CD4-positive, alpha-beta T cell (primary cell): Measurements from ENCODE around the gene LLGL2. TPM values are rescaled to one million over a fixed set of nuclear protein-coding genes. Genes with fewer than 3 reads are reported as not detected.
"Not testable (repeated sequence)": the region's sequence is repeated elsewhere in the genome, so short reads cannot be mapped to it uniquely, and the experiment has no call there.

Source experiments
- ATAC-seq: fragments of 200-7000 bp; cut with Tn5 transposase; one replicate; pipeline ENCODE4 v1.10.0; 2022; ENCODE audit warnings: mild to moderate bottlenecking; ENCODE audit not compliant: poor library complexity
- CTCF ChIA-PET: fragments of 350-600 bp; sonication (Branson Sonifier 250); formaldehyde crosslinking; loops from one replicate; lab custom pipeline; 2021; ENCODE audit warnings: antibody characterized with exemption, inconsistent platforms; lab: Charles Lee
- POLR2A ChIA-PET: fragments of 350-600 bp; sonication (Branson Sonifier 250); formaldehyde crosslinking; loops from one replicate; lab custom pipeline; 2021; ENCODE audit warnings: antibody characterized with exemption, inconsistent platforms; lab: Charles Lee
- DNase-seq, 14 experiments: peaks; one replicate each; pipeline ENCODE4 v3.0.0-alpha.2; 2013 to 2020; ENCODE audit warnings: mixed read lengths in 2 of 14
- H3K27ac ChIP-seq, 2 donors: one replicate each; pipeline versions ENCODE4 v1.5.1 to v1.7.0; 2013; ENCODE audit warnings: low read length in 2 of 2, low read depth in 1 of 2, mild to moderate bottlenecking in 1 of 2
- H3K27me3 ChIP-seq, 2 experiments: 1 replicate in 1 of 2; 2 replicates in 1 of 2; pipeline versions ENCODE4 v1.6.1 to v1.7.0; 2013; ENCODE audit warnings: low read length in 2 of 2, control low read depth in 1 of 2, mild to moderate bottlenecking in 1 of 2, moderate library complexity in 1 of 2; ENCODE audit not compliant: insufficient read depth in 2 of 2, control insufficient read depth in 1 of 2
- H3K36me3 ChIP-seq: one replicate; pipeline ENCODE4 v1.6.1; 2013; ENCODE audit warnings: low read length, control low read depth; ENCODE audit not compliant: insufficient read depth
- H3K4me1 ChIP-seq: one replicate; pipeline ENCODE4 v1.6.1; 2013; ENCODE audit warnings: low read length, control low read depth; ENCODE audit not compliant: insufficient read depth
- H3K4me3 ChIP-seq: one replicate; pipeline ENCODE4 v1.5.1; 2013; ENCODE audit warnings: mild to moderate bottlenecking, low read length, moderate library complexity
- H3K9me3 ChIP-seq, 2 experiments: 1 replicate in 1 of 2; 2 replicates in 1 of 2; pipeline versions ENCODE4 v1.6.1 to v1.7.0; 2013; ENCODE audit warnings: low read length in 2 of 2, mild to moderate bottlenecking in 2 of 2, control low read depth in 1 of 2, moderate library complexity in 1 of 2; ENCODE audit not compliant: control insufficient read depth in 1 of 2, insufficient read depth in 1 of 2
- H3K27ac Mint-ChIP-seq: one replicate; pipeline ENCODE4 v1.8.0; 2020; ENCODE audit warnings: mixed read lengths
- H3K27me3 Mint-ChIP-seq: one replicate; pipeline ENCODE4 v1.8.0; 2021; ENCODE audit warnings: mixed read lengths
- H3K36me3 Mint-ChIP-seq: one replicate; pipeline ENCODE4 v1.8.0; 2021; ENCODE audit warnings: low read depth, mixed read lengths
- H3K4me1 Mint-ChIP-seq: one replicate; pipeline ENCODE4 v1.8.0; 2021; ENCODE audit warnings: low read depth, mixed read lengths
- H3K4me3 Mint-ChIP-seq: one replicate; pipeline ENCODE4 v1.8.0; 2020; ENCODE audit warnings: mild to moderate bottlenecking, mixed read lengths
- H3K9me3 Mint-ChIP-seq: one replicate; pipeline ENCODE4 v1.8.0; 2020; ENCODE audit warnings: mixed read lengths
- intact Hi-C, 2 experiments: fragments of 100-400 bp; cut with DNase I in 1 of 2; cut with micrococcal nuclease in 1 of 2; formaldehyde crosslinking; loops; one replicate each; pipeline versions ENCODE4 v1.15.1 to v1.9.0; 2023 to 2025; cut with DNase I, micrococcal nuclease
- total RNA-seq, 174 experiments: library from RNA in 2 of 174; stranded (reverse) in 2 of 174; gene quantifications; one replicate each; pipeline ENCODE4 v1.2.3 and lab custom pipeline; 2021 to 2026
- TF ChIP-seq, protein P1 (sequence below): fragments of 200-600 bp; IDR thresholded peaks from one replicate; pipeline ENCODE4 v1.8.0; 2022; ENCODE audit warnings: antibody characterized with exemption, mild to moderate bottlenecking

Gene LLGL2
- total RNA-seq, 2 experiments from 2014 or later = 31.2 to 34.2 TPM

DNA sequence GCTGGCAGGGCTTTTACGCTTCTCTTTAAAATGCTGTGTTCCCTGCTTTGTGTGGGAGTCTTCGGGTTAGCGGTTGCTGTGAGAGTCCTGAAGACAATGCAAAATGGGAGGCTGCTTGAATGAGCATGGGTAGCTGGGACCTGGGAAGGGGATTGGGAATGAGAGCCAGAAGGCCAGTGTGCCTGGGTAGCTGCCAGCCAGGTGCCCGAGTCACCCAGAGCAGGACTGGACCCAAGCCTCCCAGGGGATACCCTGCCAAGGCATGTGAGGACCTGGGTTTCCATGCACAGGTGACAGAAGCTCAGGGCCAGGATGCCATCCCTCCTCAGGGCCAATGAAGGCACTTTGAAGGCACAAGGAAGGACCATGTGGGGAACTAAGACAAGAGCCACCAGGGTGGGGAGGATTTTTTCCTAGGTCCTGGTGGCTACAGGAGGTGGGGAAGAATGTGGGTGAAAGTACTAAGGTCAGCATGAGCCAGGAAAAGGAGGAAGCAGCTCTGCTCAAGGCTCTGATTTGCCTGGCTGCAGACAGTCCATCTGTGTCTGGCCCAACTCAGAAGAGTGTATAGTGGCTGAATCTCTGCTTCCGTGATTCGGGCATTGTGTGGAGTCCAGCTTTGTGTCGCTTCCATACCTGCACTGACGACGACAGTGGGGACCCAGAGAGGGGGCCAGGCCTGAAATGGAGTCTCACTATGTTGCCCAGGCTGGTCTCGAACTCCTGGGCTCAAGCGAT, 48.6 kb upstream of the LLGL2 start:
- Histone ChIP-seq H3K4me1 (no peaks in the 10 kb centered on the region), H3K9me3 (no peaks in the 10 kb centered on the region), H3K27me3 (no peaks in the 10 kb centered on the region), H3K4me3 (no peak overlapping the region), H3K36me3 (peaks cover 35% of the 10 kb centered on the region), H3K27ac (no peak overlapping the region)
- ChIA-PET POLR2A (interaction anchor here (0.5 kb wide), 2 partner anchors 41 to 925 kb away, joined by 3 read pairs; no protein-coding TSS in a partner anchor), CTCF (no interaction called here)
- H3K27ac Mint-ChIP-seq = no peak overlapping the region
- no peaks in the 10 kb centered on the region for H3K9me3 Mint-ChIP-seq
- TF ChIP-seq, protein P1, sequence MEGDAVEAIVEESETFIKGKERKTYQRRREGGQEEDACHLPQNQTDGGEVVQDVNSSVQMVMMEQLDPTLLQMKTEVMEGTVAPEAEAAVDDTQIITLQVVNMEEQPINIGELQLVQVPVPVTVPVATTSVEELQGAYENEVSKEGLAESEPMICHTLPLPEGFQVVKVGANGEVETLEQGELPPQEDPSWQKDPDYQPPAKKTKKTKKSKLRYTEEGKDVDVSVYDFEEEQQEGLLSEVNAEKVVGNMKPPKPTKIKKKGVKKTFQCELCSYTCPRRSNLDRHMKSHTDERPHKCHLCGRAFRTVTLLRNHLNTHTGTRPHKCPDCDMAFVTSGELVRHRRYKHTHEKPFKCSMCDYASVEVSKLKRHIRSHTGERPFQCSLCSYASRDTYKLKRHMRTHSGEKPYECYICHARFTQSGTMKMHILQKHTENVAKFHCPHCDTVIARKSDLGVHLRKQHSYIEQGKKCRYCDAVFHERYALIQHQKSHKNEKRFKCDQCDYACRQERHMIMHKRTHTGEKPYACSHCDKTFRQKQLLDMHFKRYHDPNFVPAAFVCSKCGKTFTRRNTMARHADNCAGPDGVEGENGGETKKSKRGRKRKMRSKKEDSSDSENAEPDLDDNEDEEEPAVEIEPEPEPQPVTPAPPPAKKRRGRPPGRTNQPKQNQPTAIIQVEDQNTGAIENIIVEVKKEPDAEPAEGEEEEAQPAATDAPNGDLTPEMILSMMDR = no peak
- H3K36me3 Mint-ChIP-seq = peaks cover 43% of the 10 kb centered on the region
- DNase-seq (no peak), ATAC-seq (no peak)
- intact Hi-C loops = no loop called here
- no peaks in the 10 kb centered on the region for H3K4me1 Mint-ChIP-seq
- H3K4me3 Mint-ChIP-seq = no peak overlapping the region
- no peaks in the 10 kb centered on the region for H3K27me3 Mint-ChIP-seq

DNA sequence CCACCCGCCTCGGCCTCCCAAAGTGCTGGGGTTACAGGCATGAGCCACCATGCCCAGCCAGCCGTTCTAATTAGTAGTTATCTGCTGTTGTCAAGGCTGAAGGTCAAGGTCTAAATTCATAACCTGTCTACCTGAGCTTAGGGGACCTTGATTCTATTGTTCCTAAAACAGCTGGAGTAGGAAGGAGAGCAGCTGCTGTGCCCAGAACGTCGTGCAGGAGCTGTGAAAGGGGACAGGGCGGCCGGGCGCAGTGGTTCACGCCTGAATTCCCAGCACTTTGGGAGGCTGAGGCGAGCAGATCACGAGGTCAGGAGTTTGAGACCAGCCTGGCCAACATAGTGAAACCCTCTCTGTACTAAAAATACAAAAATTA, 48.0 kb upstream of the LLGL2 start:
- CTCF ChIA-PET, intact Hi-C loops: not testable (repeated sequence)
- peaks cover 37% of the 10 kb centered on the region for H3K36me3 Mint-ChIP-seq

DNA sequence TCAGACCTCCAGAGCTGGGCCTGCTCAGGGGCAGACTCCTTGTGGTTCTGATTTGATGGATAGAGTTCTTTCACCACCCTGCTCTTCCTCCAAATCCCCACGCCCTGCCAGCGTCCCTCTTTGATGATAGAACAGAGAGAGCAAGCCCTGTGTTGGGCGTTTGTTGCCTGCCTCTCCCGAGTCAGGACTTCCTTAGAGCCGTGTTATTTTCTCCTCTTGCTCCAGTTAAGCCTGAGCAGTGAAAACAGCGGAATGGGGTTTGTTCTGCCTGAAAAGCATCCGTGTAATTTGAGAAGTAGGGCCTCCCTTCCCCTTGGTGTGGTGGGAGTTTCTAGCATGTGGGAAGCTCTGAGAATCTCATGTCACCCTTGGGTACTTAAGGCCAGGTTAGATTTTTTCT, 47.0 kb upstream of the LLGL2 start:
- ChIA-PET CTCF (no interaction called here), POLR2A (no interaction called here)
- Mint-ChIP-seq H3K4me1 (no peaks in the 10 kb centered on the region), H3K9me3 (no peaks in the 10 kb centered on the region), H3K4me3 (no peak overlapping the region), H3K36me3 (peaks cover 30% of the 10 kb centered on the region), H3K27ac (no peak overlapping the region), H3K27me3 (no peaks in the 10 kb centered on the region)
- no peak overlapping the region for H3K4me3 ChIP-seq
- intact Hi-C loops = no loop called here
- H3K4me1 ChIP-seq = no peaks in the 10 kb centered on the region
- TF ChIP-seq, protein P1 = no peak
- no peak for DNase-seq
- H3K9me3 ChIP-seq = no peaks in the 10 kb centered on the region
- no peaks in the 10 kb centered on the region for H3K27me3 ChIP-seq
- no peak for ATAC-seq
- H3K36me3 ChIP-seq = peaks cover 19% of the 10 kb centered on the region
- H3K27ac ChIP-seq = no peak overlapping the region

More for the DNA sequence above, 48.0 kb upstream of the LLGL2 start:
- H3K4me3 Mint-ChIP-seq, H3K4me1 Mint-ChIP-seq, ATAC-seq, H3K27me3 Mint-ChIP-seq, H3K27ac Mint-ChIP-seq, H3K27ac ChIP-seq, H3K9me3 Mint-ChIP-seq, H3K4me1 ChIP-seq, DNase-seq, H3K9me3 ChIP-seq, H3K27me3 ChIP-seq, H3K4me3 ChIP-seq: not testable (repeated sequence)
- peaks cover 30% of the 10 kb centered on the region for H3K36me3 ChIP-seq
- POLR2A ChIA-PET = interaction anchor here (0.5 kb wide), 1 partner anchor 42 kb away, joined by 3 read pairs; no protein-coding TSS in a partner anchor
